Fibroblast of pulmonary artery (primary cell): Measurements from ENCODE around the gene E2F1.

Source experiments
- DNase-seq: peaks from one replicate; pipeline ENCODE4 v3.0.0-alpha.2; 2010; ENCODE audit warnings: low read depth
- H3K4me3 ChIP-seq: replicated peaks from 2 replicates; pipeline ENCODE4 v1.5.1; 2011; ENCODE audit warnings: low read depth, mild to moderate bottlenecking, control low read depth, low read length, moderate library complexity
- CTCF ChIP-seq: IDR thresholded peaks from 2 replicates; pipeline ENCODE4 v1.5.1; 2011; ENCODE audit warnings: mild to moderate bottlenecking, control low read depth, low read length, inconsistent platforms; ENCODE audit errors: missing control alignments

The E2F1 gene

GRCh38 chr20:33721391-33722140, 35.4 kb upstream of the E2F1 start:
- H3K4me3 ChIP-seq: no peak overlapping the region

GRCh38 chr20:33719989-33720709, 34.0 kb upstream of the E2F1 start, which contains the start of gene PXMP4:
TSS of gene PXMP4 (minus strand) at chr20:33720310. CDS start at chr20:33720207, 103 bp downstream.
- H3K4me3 ChIP-seq: peak within 1 kb of the TSS; percentile 76
- peak; percentile 99 for DNase-seq
- TF ChIP-seq CTCF: no peak

More at GRCh38 chr20:33721391-33722140, 35.4 kb upstream of the E2F1 start:
- DNase-seq: no peak
- no peak for TF ChIP-seq CTCF

- peak overlapping the region; percentile 76 for H3K4me3 ChIP-seq
- DNase-seq: no peak
- no peak for TF ChIP-seq CTCF
These were observed 33.2 kb upstream of the E2F1 start for GRCh38 chr20:33719277-33719988.

- DNase-seq: no peak
- no peak overlapping the region for H3K4me3 ChIP-seq
- no peak for TF ChIP-seq CTCF
These were observed 30.3 kb upstream of the E2F1 start for GRCh38 chr20:33716498-33716897.

GRCh38 chr20:33713865-33714367, 27.7 kb upstream of the E2F1 start:
- no peak for DNase-seq
- H3K4me3 ChIP-seq: no peak overlapping the region
- TF ChIP-seq CTCF: no peak

- no peak for TF ChIP-seq CTCF
- no peak overlapping the region for H3K4me3 ChIP-seq
- no peak for DNase-seq
These were observed 25.2 kb upstream of the E2F1 start for GRCh38 chr20:33711446-33711738.
